Gastrocnemius medialis (tissue), 4 donors: ENCODE data around the gene KCNA10. TPM values are rescaled to one million over a fixed set of nuclear protein-coding genes. Genes with fewer than 3 reads are reported as not detected.

Experiments used
- ATAC-seq, 2 donors: fragments of 150-250 bp; one replicate each; pipeline ENCODE4 v1.9.1; 2016
- DNase-seq, 2 donors: peaks; one replicate each; pipeline ENCODE4 v3.0.0-alpha.2; 2019
- H3K27ac ChIP-seq, 4 donors: fragments of 200-600 bp; sonication (generic); 1 replicate in 1 of 4; 2 replicates in 3 of 4; pipeline ENCODE4 v1.5.1; 2016 to 2018; ENCODE audit warnings: mild to moderate bottlenecking in 2 of 4, moderate library complexity in 1 of 4
- H3K27me3 ChIP-seq, 3 donors: fragments of 200-600 bp; sonication (generic) in 2 of 3; 1 replicate in 1 of 3; 2 replicates in 2 of 3; pipeline versions ENCODE4 v1.5.1 to v1.6.0; 2016 to 2019; ENCODE audit warnings: mild to moderate bottlenecking in 1 of 3, moderate library complexity in 1 of 3
- H3K36me3 ChIP-seq, 2 donors: fragments of 200-600 bp; sonication (generic) in 1 of 2; one replicate each; pipeline ENCODE4 v1.5.1; 2017 to 2018
- H3K4me1 ChIP-seq, 2 donors: fragments of 200-600 bp; sonication (generic) in 1 of 2; one replicate each; pipeline ENCODE4 v1.5.1; 2016 to 2017; ENCODE audit warnings: mild to moderate bottlenecking in 2 of 2
- H3K4me3 ChIP-seq, 4 donors: fragments of 200-600 bp; sonication (generic) in 3 of 4; 1 replicate in 1 of 4; 2 replicates in 3 of 4; pipeline ENCODE4 v1.5.1; 2016 to 2019; ENCODE audit warnings: mild to moderate bottlenecking in 2 of 4
- H3K9me3 ChIP-seq, 3 donors: fragments of 200-600 bp; sonication (generic) in 2 of 3; 1 replicate in 1 of 3; 2 replicates in 2 of 3; pipeline ENCODE4 v1.5.1; 2016 to 2019
- CTCF ChIP-seq, 5 experiments: fragments of 450-650 bp in 3 of 5; fragments of 200-600 bp in 2 of 5; sonication (generic) in 2 of 5; IDR thresholded peaks in 4 of 5; conservative IDR thresholded peaks in 1 of 5; 1 replicate in 4 of 5; 2 replicates in 1 of 5; pipeline ENCODE4 v1.5.1; 2016 to 2019; ENCODE audit warnings: antibody characterized with exemption in 5 of 5, mild to moderate bottlenecking in 3 of 5, moderate library complexity in 3 of 5
- POLR2A ChIP-seq, 2 donors: fragments of 450-650 bp; IDR thresholded peaks; one replicate each; pipeline ENCODE4 v1.6.1; 2017; ENCODE audit warnings: antibody characterized with exemption in 2 of 2, mild to moderate bottlenecking in 2 of 2, moderate library complexity in 2 of 2
- in situ Hi-C, 4 donors: fragments of 200-750 bp; cut with MboI; loops; one replicate each; pipeline versions ENCODE4 v1.15.0 to v1.8.0; 2017; ENCODE audit warnings: low sequenced_read_pairs in 4 of 4
- intact Hi-C: fragments of 100-400 bp; cut with DNase I; formaldehyde crosslinking; loops from one replicate; pipeline ENCODE4 v1.15.1; 2023; ENCODE audit warnings: low total_unique reads
- total RNA-seq, 4 donors: library from RNA; depleted of rRNA; stranded (reverse); fragments of >200 nt; gene quantifications; one replicate each; pipeline versions ENCODE4 v1.1.0 to v1.2.3, GENCODE V29; 2016

Gene KCNA10
- total RNA-seq, 4 donors from 2014 or later, result not detected

DNA sequence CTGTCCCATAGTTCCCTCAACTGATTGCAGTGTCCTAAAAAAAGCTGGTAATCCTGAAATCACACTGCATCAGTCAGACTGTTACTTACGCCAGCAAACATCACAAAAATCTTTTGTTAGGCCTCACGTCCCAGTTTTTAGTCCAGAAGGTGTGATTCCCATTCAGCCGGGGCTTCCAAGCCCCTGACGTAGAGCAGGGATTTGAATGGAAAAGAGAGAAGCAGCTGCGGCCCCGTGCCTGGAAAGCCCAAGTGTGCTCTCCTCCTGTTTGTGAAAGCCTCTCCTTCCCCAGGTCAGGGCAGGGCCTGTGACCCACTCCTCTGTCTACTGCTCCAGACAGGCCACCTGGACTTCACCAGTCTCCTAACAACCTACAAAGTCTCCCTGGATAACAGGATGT, 20.7 kb downstream of the KCNA10 start:
- intact Hi-C loops, result no loop called here
- in situ Hi-C loops, result loop anchor here in 1 of 4 donors (10.0 kb wide), 1 partner anchor 293 kb away; no protein-coding TSS in a partner anchor
- DNase-seq (no peak), ATAC-seq (no peak)
- H3K36me3 ChIP-seq, result no peaks in the 10 kb centered on the region
- H3K4me3 ChIP-seq, result no peak overlapping the region
- TF ChIP-seq CTCF (IDR thresholded peaks at IDR 0.05 in 4 of 5, conservative IDR thresholded peaks at IDR 0.05 in 1 of 5) (no peak), POLR2A (IDR thresholded peaks at IDR 0.05) (no peak)
- no peaks in the 10 kb centered on the region for H3K27me3 ChIP-seq
- H3K9me3 ChIP-seq, result no peaks in the 10 kb centered on the region
- H3K4me1 ChIP-seq, result no peaks in the 10 kb centered on the region
- no peak overlapping the region for H3K27ac ChIP-seq

DNA sequence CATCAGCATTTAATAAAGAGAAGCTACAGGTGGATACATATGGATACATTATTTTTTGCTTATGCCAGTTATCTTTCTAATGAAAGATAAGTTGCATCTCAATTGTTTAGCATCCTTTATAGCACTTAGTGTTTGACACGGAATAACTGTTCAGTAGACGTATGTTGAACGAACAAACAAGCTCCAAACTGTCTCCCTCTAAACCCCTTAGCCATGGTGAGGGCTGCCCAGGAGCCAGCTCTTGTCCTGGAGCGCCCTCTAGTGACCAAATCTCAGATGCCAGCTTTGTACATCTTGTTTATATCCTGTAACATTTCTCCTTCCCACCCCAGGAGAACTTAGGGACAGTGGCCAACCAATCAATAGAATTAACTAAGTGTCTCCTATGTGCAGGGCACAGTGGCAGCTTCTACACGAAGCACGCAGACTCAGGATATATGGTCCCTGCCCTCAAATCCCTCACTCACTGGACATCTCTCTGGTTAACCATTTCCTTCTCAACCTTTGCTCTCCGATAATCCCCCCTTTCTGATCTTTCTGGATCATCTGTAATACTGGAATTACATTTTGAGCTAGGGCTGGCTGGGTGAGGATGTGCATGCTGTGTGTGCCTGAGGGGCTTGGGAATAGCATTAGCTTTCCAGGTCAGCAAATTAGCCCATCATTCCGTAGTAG, 22.9 kb downstream of the KCNA10 start:
- no peak for TF ChIP-seq POLR2A (IDR thresholded peaks at IDR 0.05)
- peak; percentile 70 to 93 (median 81) for TF ChIP-seq CTCF (IDR thresholded peaks at IDR 0.05 in 4 of 5, conservative IDR thresholded peaks at IDR 0.05 in 1 of 5)
- intact Hi-C loops (loop anchor here (2.0 kb wide), 1 partner anchor 293 kb away; no protein-coding TSS in a partner anchor), in situ Hi-C loops (loop anchor here in 1 of 4 donors (10.0 kb wide), 1 partner anchor 291 kb away; no protein-coding TSS in a partner anchor)
- ATAC-seq (peak; percentile 80 to 92), DNase-seq (peak; percentile 53 to 58)
- no peak overlapping the region for H3K27ac ChIP-seq
- H3K4me1 ChIP-seq, result no peaks in the 10 kb centered on the region
- H3K9me3 ChIP-seq, result no peaks in the 10 kb centered on the region
- H3K4me3 ChIP-seq, result no peak overlapping the region
- no peaks in the 10 kb centered on the region for H3K36me3 ChIP-seq
- no peaks in the 10 kb centered on the region for H3K27me3 ChIP-seq

GRCh38 chr1:110494522-110495406, 24.2 kb downstream of the KCNA10 start:
- no peaks in the 10 kb centered on the region for H3K4me1 ChIP-seq
- H3K4me3 ChIP-seq, result no peak overlapping the region
- H3K9me3 ChIP-seq, result no peaks in the 10 kb centered on the region
- ATAC-seq (no peak), DNase-seq (no peak)
- no peaks in the 10 kb centered on the region for H3K36me3 ChIP-seq
- no peaks in the 10 kb centered on the region for H3K27me3 ChIP-seq
- intact Hi-C loops (loop anchor here (2.0 kb wide), 1 partner anchor 292 kb away; no protein-coding TSS in a partner anchor), in situ Hi-C loops (loop anchor here in 1 of 4 donors (10.0 kb wide), 1 partner anchor 290 kb away; no protein-coding TSS in a partner anchor)
- TF ChIP-seq CTCF (IDR thresholded peaks at IDR 0.05 in 4 of 5, conservative IDR thresholded peaks at IDR 0.05 in 1 of 5), result no peak
- no peak for TF ChIP-seq POLR2A (IDR thresholded peaks at IDR 0.05)
- H3K27ac ChIP-seq, result no peak overlapping the region

DNA sequence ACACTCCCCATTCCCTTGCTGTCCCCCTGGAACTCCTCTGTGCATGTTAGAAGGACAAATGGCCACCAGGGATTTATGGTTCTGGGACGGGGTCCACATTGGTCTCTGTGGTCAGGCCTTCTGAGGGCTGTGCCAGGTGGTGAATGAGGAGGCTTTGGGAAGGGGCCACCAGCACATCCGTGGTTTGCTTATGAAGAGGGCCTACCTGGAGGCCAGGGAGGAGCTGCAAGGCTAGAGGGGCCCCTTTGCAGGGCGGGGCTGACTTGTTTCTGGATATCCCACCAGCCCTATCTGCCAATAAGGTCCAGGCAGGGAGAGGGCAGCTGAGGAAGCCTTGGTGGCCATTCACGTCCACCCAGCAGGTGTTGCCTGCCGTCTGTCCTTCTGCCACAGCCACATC, 24.9 kb downstream of the KCNA10 start:
- intact Hi-C loops, result loop anchor here (2.0 kb wide), 1 partner anchor 291 kb away; no protein-coding TSS in a partner anchor
- no peaks in the 10 kb centered on the region for H3K4me1 ChIP-seq
- in situ Hi-C loops, result loop anchor here in 1 of 4 donors (10.0 kb wide), 1 partner anchor 289 kb away; no protein-coding TSS in a partner anchor
- no peaks in the 10 kb centered on the region for H3K27me3 ChIP-seq
- H3K36me3 ChIP-seq, result no peaks in the 10 kb centered on the region
- ATAC-seq, result no peak
- H3K27ac ChIP-seq, result no peak overlapping the region
- no peak for DNase-seq
- TF ChIP-seq CTCF (IDR thresholded peaks at IDR 0.05 in 4 of 5, conservative IDR thresholded peaks at IDR 0.05 in 1 of 5) (no peak), POLR2A (IDR thresholded peaks at IDR 0.05) (no peak)
- no peaks in the 10 kb centered on the region for H3K9me3 ChIP-seq
- no peak overlapping the region for H3K4me3 ChIP-seq
